ENCODE results near the gene PRKAG2.

- TF ChIP-seq, protein P1, sequence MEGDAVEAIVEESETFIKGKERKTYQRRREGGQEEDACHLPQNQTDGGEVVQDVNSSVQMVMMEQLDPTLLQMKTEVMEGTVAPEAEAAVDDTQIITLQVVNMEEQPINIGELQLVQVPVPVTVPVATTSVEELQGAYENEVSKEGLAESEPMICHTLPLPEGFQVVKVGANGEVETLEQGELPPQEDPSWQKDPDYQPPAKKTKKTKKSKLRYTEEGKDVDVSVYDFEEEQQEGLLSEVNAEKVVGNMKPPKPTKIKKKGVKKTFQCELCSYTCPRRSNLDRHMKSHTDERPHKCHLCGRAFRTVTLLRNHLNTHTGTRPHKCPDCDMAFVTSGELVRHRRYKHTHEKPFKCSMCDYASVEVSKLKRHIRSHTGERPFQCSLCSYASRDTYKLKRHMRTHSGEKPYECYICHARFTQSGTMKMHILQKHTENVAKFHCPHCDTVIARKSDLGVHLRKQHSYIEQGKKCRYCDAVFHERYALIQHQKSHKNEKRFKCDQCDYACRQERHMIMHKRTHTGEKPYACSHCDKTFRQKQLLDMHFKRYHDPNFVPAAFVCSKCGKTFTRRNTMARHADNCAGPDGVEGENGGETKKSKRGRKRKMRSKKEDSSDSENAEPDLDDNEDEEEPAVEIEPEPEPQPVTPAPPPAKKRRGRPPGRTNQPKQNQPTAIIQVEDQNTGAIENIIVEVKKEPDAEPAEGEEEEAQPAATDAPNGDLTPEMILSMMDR (IDR thresholded peaks at IDR 0.05), result no peak
- TF ChIP-seq EZH2phosphoT487 (IDR thresholded peaks at IDR 0.05; ENCODE audit: borderline replicate concordance, low read depth) (no peak), CHD2 (IDR thresholded peaks at IDR 0.05; ENCODE audit: low read length, partially characterized antibody) (no peak), TAF1 (IDR thresholded peaks at IDR 0.05; ENCODE audit: borderline replicate concordance, low read depth, low read length) (no peak)
Observed at GRCh38 chr7:151721694-151722093, 155.2 kb downstream of the PRKAG2 start.
